ENCODE data around the gene ALDH1A1. TPM values are rescaled to one million over a fixed set of nuclear protein-coding genes. Genes with fewer than 3 reads are reported as not detected.

Gene ALDH1A1
- polyA plus RNA-seq, 4 donors, result 27.3 to 307 (median 272) TPM

DNA sequence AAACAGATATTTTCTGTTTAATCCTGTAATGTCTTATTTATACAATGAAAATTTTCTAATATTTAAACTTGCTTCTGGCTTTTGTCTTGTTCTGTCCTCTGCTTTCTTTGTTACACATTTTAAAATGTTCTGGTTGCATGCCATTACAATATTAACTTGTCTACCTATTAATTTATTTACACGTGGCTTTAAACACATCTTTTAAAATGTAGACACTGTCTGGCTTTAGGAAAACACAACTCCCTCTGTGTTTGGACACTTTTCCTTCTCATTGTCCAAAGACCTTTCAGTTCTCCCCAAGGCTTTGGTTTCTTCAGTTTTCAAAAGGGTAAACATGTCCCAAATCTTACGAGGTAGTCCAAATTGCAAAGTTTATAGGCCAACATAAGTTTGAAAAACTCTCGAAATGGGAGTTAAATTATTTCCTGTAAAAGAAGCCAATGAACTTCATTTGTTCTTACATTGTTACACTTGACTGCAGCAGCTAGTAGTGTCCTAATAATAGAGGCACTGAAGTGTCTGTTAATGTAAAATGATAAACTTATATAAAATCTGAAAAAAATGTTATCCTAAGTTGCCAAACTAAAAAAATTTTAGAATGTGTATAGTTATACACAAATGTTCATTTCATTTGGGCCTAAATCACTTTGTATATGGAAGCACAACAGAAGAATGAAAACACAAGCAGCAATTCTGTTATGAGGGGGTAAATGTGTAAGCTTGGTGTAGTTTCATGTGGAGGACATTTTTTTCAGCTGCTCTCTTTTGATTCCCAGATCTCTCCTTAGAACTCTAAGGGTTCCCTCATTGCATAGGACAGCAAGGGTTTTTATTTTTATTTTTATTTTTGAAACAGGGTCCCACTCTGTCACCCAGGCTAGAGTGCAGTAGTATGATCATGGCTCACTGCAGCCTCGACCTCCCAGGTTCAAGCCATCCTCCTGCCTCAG is 53.8 kb downstream of the ALDH1A1 start:
- DNase-seq (ENCODE audit: low read depth in 4 of 4, low spot score in 3 of 4), result no peak

DNA sequence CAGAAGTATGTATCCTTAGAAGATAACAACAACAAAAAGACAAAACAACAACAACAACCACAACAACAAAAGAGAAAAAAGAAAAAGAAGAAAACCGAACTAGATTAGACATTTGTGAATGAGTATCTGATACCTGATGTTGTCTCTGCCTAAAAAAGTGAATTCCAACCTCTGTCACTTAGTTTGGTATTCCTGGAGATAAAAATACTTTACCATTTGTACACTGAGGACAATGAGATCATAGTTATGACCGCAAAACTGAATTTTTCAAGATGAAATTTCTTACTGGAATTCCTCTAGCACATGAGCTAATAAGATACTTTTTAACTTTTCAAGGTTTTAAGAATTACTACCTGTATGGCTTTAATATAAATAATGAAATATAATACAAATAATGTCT is 54.5 kb downstream of the ALDH1A1 start:
- no peak for DNase-seq (ENCODE audit: low read depth in 4 of 4, low spot score in 3 of 4)

DNA sequence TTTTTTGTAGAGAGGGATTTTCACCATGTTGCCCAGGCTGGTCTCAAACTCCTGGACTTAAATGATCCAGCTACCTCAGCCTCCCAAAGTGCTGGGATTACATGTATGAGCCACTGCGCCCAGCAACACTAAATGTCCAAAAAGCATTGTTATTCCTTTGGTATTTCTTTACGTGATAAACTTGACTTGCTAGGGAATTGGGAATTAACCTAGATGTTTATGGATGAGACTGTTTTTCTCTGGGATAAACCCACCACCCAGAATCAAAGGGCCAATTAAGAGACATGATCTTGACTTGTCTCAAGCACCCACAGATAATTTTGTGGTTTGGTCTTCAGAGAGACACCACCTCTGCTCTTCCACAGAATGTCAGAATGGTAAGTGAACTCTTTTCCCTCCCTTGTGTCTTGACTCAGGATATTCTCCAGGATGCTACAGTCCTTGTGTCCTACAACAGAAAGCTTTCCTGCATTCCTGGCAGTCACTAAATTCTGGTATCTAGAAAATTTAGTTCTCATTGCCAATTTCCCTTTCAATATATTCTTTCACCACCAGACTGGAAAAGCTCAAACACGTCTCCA is 55.7 kb downstream of the ALDH1A1 start:
- no peak for DNase-seq (ENCODE audit: low read depth in 4 of 4, low spot score in 3 of 4)

DNA sequence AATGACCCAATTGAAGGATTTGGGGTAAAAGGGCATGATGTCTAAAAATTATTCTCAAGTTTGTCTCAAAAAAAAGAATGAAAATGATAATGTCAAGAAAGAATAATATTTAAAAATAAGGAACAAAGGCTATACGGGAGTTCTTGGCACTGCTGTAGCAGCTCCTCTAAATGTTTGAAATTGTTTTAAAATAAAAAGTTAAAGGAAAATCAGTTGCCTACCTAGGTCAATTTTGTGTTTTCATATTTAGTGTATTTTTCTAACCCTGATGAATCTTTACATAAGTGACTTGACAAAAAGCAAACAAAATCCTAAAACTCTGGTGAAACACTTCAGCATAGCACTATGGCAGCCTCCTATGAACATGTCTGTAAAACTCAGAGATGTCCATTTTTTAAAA is 56.4 kb downstream of the ALDH1A1 start:
- DNase-seq (ENCODE audit: low read depth in 4 of 4, low spot score in 3 of 4), result no peak

DNA sequence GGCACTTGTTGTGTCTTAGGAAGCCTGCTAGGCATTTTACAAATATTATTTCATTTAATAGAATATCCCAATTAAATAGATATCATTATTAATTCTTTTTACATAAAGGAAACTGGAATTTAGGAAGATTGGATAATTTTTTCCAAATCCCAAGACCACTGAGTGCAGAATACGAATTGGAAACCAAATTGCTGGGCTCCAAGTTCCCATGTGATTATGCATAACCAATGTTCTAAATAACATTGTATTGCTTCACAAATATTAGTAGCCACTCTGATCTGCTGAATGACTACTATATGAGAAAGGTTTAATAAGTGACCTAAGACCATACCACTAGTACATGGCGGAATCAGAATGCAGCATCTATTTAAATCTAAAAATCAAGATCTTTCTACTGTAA is 57.7 kb downstream of the ALDH1A1 start:
- DNase-seq (ENCODE audit: low read depth in 4 of 4, low spot score in 3 of 4), result no peak

DNA sequence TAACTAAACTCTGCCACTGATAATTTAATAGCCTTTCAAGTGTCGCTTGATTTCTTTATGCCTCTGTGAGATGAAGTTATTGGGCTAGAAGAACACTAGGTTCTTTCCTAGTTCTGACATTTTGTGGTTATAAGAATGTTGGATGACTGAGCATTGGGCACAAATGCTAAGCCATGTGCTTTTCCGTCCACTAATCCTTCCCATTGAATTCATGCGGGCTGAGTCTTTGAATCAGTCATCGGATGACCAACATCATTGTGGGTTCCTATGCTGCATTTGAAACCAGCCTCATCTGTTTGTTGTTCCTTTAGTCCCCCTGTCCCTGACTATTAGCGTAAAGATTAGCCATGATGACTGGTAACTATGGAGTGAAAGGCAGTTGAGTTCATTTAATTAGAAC is 58.5 kb downstream of the ALDH1A1 start:
- no peak for DNase-seq (ENCODE audit: low read depth in 4 of 4, low spot score in 3 of 4)

DNA sequence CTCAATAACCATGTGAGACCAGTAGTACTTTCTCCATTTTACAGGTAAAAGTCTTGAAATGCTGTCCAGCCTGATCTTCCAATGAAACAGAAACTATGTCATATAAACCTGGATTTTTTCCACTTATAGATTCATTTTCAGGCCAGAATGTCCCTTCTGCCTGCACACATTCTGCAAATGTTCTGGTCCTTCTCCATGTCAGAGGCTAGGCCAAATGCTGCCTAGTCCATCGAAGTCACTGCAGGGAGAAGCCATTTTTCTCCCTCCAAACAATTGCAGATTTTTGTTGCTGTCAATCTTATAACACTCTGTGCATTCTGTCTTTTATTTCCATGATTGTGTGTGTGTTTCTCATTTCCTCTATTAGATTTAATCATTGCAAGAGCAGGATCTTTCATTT is 59.4 kb downstream of the ALDH1A1 start:
- DNase-seq (ENCODE audit: low read depth in 4 of 4, low spot score in 3 of 4), result no peak

DNA sequence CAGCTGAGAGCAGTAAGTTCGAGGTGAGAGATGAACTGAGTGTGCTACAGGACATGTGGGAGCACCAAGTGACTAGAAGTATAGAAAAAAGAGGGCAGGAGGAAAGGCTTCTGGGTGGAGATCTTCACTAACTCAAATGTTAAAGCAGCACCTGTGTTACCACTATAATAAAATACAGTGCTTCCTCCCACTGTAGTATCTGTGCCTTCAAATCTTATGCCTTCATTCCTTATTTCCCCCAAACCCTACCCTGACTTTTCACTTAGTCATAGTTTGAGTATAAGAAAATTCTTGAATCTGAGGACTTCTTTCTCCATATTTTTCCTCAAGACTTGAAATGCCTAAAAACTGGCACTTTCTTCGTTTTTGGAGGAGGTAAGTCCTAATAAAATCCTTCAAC is 61.8 kb downstream of the ALDH1A1 start:
- no peak for DNase-seq (ENCODE audit: low read depth in 4 of 4, low spot score in 3 of 4)

DNA sequence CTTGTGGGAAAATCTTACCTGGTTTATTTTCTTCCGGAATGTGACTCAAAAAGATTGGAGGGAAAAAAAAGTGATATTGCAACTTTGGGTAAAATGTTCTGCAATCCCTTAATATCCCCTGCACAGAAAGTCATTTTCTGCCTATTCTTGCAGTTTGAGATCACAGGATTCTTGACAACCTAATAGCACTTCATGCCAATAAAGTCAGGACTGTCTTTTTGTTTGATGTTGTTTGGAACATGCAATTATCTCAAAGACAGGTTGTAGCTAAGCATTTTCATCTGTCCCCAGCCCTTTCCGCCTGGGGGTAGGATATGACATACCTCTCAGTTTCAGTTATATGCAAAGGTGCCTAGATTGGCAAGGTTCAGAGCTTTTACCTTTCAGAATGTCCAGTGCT is 63.9 kb downstream of the ALDH1A1 start:
- no peak for DNase-seq (ENCODE audit: low read depth in 4 of 4, low spot score in 3 of 4)

DNA sequence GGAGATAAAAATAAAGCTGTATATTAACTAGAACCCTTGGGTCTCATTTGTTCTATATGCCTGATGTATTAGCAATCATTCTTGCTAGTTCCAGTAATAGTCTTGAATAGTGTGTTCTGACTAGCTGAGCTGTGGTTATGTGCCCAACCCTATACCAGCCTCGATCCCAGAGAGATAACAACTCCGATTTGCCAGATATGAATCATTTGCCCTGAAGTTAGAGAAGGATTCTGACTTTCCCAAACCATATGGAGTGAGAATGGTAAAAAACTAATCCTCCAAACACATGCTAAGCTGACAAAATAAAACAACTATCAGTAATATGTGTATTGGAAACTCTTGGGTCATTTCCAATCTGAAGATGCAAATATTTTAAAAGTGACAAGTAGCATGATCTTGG is 64.8 kb downstream of the ALDH1A1 start:
- DNase-seq (ENCODE audit: low read depth in 4 of 4, low spot score in 3 of 4), result no peak

DNA sequence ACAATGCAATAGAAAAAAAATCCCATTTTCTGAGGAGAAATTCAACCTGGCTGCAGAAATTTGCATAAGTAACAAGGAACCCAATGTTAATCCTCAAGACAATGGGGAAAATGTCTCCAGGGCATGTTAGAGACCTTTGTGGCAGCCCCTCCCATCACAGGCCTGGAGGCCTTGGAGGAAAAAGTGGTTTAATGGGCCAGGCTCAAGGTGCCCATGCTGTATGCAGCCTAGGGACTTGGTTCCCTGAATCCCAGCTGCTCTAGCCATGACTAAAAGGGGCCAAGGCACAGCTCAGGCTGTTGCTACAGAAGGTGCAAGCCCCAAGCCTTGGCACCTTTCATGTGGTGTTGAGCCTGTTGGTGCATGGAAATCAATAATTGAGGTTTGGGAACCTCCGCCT is 66.5 kb downstream of the ALDH1A1 start:
- DNase-seq (ENCODE audit: low read depth in 4 of 4, low spot score in 3 of 4), result no peak

DNA sequence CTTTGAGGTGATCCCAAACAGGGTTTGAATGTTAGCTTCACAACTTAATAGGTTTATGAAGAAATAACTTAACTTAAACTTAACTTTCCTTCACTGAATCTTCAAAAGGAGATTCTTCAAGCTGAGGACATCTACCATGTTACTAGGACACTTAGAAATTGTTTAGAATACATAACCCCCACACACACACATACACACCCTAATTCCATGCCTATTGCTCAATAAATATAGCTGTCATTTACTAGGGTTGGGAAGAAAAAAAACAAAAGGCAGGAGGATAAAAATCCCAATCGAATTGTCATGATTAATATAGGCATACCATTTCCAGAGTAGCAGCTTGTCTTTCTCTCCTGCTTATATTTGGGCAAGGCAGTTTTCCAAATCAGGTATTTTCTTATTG is 68.3 kb downstream of the ALDH1A1 start:
- DNase-seq (ENCODE audit: low read depth in 4 of 4, low spot score in 3 of 4), result no peak

DNA sequence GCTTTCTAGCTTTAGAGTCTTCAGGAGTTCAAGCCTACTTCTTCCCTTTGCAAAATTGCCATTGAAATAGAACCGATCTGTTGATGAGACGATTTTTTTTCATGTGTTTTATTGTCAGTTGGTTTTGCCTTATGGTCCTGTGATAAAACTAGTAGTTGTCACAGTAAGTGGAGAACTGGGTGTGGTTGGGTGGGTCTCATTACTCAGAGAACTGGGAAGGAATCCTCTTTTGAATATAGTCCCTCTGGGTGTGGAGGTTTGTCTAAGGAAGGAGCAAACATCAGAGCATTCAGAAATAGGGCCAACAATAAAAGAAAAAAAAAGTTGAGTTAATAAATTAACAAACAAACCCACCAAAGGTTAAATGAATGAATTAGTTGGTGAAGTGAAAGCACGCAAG is 69.0 kb downstream of the ALDH1A1 start:
- no peak for DNase-seq (ENCODE audit: low read depth in 4 of 4, low spot score in 3 of 4)

DNA sequence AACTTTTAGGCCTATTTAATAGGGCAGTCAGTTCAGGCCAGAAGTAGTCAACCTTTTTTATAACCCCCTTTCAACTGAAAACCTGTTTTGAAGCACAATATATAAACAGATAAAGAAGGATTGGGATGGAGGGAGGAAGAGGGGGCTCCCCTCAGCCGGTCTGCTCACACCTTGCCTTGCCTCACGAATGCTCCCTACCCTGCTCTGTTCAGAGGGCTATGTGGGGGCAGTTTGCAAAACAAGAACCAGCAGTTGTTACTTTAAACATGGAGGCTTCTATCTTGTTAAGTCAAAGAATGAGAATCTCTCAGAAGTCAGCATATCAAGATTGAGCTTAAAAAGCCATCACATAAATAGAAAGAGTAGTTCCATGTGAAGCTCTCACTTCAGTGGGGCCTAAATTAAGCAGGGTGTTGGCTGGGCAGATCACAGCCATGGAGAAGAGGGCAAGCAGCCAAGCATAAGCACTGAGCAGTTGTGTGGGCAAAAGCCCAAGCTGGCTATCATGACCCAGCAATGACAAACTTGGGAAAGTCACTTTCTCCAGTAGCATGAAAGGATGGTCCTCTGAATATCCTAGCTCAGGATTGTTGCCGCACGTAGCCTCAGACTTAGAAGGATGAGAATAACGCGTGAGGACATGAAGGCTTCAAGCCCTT is 70.6 kb downstream of the ALDH1A1 start:
- no peak for DNase-seq (ENCODE audit: low read depth in 4 of 4, low spot score in 3 of 4)

DNA sequence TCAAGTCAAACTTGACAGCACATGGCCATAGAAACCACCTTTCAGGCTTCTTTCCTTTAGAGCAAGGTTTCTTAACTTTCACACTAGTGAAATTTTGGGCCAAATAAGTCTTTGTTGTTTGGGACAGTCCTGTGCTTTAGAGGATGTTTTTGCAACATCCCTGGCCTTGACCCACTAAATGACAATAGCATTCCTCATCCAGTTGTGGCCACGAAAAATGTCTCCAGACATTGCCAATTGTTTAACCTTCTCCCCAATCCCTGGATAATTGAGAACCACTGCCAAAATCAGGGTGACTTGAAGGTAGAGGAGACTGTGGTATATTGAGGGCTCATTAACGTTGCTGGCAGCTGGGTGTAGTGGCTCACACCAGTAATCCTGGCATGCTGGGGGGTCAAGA is 72.0 kb downstream of the ALDH1A1 start:
- DNase-seq (ENCODE audit: low read depth in 4 of 4, low spot score in 3 of 4), result no peak

DNA sequence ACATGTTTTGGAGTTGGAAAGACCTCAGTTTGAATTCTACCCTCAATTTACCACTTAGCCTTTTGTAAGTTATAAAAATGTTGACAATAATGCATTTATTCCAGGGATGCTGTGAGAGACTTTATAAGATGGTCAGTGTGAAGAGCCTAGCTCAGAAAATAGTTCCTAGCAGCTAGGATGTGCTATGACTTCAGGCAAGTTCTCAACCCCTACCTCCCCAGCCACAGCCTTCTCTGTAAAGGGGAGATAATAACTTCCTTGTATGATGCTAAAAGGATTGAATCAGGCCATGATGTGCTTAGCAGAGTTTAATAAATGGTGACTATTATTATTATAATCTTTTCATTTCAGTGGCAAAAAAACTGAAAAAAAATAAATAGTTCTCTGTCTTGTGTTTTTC is 77.6 kb downstream of the ALDH1A1 start:
- no peak for DNase-seq (ENCODE audit: low read depth in 4 of 4, low spot score in 3 of 4)

DNA sequence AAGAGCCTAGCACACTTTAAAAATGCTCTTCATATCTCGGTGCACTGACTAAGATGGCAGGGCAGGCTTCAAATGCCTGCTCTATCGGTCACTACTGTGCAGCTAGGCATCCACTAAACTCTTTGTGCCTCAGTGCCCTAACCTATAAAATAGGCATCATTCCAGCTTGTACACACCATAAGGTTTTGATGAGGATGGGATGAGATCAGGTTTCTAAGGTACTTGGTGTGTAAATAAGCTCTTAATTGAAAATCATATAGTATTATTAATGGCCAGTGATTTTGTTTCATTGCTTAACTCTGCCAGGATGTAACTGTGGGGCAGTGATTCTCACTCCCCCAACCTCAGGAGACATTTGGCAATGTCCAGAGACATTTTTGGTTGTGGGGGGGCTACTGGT is 78.5 kb downstream of the ALDH1A1 start:
- no peak for DNase-seq (ENCODE audit: low read depth in 4 of 4, low spot score in 3 of 4)

DNA sequence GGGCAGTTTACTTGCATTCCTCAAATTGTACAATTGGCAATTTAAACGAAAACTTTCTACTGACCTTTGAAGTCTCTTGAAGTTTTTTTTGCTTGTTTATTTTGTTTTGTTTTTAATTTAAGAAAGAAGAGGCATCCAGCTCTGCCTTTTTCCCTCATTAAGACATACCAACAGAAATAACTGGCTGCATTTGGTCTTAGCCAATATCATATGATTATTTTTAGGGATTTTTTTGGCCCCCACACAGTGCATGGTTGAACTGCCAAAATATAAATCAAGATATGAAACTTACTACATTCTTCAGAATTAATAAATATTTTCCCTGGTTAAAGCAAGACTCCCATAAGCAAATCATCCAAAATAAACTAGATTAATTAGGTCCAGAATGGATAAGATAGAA is 79.4 kb downstream of the ALDH1A1 start:
- no peak for DNase-seq (ENCODE audit: low read depth in 4 of 4, low spot score in 3 of 4)

DNA sequence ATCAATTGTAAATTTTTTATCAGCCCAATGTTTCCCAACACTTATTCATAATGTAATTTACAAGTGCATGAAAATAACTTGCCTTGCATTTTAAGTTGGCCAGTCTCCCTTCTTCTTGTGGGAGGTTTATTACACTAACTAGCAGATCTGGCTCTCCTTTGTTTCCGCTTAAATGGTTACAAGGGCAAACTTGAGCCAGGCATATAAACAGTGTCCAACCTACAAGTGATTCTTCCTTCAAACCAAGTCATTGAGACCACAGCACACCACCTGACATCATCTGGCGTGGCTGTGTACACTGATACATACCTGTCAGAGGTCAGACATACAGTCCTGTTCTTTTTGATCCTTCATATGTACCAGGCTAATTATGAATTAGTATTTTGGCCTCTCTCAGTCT is 80.1 kb downstream of the ALDH1A1 start:
- peak in 2 of 4 donors; percentile 25 to 27 for DNase-seq (ENCODE audit: low read depth in 4 of 4, low spot score in 3 of 4)

DNA sequence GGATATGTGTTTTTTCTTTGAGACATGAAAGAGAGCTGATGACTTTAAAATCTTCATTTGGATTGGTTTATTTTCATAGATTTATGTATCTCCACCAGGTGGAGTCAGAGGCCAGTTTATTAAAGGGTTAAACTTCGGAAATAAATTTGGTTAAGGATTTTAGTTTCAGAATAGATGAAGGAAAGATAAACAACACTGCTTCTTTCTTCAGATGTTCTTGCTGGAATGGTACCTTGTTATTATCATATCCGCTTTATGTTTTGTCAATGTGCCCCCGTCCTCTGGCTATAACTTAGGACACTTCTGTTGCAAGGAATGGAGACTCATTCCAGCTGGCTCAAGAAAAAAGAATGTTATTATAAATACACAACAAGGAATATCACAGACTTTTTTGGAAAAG is 81.2 kb downstream of the ALDH1A1 start:
- no peak for DNase-seq (ENCODE audit: low read depth in 4 of 4, low spot score in 3 of 4)

DNA sequence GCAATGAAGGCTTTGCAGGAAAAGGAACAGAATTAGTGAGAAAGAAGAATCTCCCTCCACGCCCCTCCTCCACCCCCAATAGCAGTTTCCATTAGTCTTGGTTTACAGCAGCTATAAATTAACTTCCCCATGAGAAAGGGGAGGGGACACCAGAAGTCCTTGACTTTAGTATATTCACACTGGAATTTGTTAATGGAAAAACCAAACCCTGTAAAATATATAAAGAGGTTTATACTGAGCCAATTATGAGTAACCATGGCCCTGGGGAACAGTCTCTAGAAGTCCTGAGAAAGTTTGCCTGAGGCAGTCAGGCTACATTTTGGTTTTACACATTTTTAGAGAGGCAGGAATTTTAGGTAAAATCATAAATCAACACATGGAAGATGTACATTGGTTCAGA is 88.5 kb downstream of the ALDH1A1 start:
- DNase-seq (ENCODE audit: low read depth in 4 of 4, low spot score in 3 of 4), result no peak
